Peyer's patch (tissue), 4 donors: ENCODE measurements around the gene NUP153.

ENCODE experiments used
- POLR2A ChIP-seq, 2 donors: fragments of 450-650 bp; IDR thresholded peaks; one replicate each; pipeline ENCODE4 v1.5.1; 2017; ENCODE audit warnings: antibody characterized with exemption in 2 of 2, mild to moderate bottlenecking in 2 of 2, moderate library complexity in 2 of 2
- TF ChIP-seq, protein P1 (sequence below), 6 experiments: fragments of 450-650 bp in 4 of 6; fragments of 200-600 bp in 2 of 6; sonication (generic) in 1 of 6; IDR thresholded peaks; one replicate each; pipeline ENCODE4 v1.5.1; 2017 to 2019; ENCODE audit warnings: antibody characterized with exemption in 6 of 6, mild to moderate bottlenecking in 3 of 6, moderate library complexity in 1 of 6

DNA sequence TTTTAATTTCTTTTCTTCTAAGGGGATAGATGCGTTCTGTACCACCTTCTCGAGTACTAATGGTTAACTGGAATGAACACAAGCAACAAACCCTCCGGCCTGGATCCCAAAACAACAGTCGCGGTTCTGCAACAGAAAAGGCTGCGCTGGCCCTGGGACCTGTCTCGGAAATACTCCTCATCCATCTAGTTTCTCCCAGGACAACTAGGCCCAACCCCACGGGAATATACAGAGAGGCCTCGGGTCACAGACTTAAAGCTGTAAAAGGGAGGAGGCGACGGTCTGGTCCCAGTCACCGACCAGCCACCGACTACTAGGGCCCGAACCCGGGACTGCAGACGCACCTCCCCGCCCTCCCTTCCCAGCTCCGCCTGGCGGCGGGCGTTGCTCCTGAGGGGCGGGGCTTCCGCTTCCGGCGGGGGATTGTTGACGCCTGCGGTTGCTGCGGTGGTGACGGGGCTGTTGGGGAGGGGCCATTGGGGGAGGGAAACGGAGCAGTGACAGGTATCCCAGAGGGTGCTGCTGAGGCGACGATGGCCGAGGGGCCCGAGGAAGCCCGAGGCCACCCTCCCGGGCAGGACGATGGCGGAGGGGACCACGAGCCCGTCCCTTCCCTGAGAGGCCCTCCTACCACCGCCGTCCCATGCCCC lies 106.7 kb downstream of the NUP153 start, which contains the start of gene FAM8A1:
- peak; percentile 68 to 89 for TF ChIP-seq POLR2A (IDR thresholded peaks at IDR 0.05)
- TF ChIP-seq, protein P1, sequence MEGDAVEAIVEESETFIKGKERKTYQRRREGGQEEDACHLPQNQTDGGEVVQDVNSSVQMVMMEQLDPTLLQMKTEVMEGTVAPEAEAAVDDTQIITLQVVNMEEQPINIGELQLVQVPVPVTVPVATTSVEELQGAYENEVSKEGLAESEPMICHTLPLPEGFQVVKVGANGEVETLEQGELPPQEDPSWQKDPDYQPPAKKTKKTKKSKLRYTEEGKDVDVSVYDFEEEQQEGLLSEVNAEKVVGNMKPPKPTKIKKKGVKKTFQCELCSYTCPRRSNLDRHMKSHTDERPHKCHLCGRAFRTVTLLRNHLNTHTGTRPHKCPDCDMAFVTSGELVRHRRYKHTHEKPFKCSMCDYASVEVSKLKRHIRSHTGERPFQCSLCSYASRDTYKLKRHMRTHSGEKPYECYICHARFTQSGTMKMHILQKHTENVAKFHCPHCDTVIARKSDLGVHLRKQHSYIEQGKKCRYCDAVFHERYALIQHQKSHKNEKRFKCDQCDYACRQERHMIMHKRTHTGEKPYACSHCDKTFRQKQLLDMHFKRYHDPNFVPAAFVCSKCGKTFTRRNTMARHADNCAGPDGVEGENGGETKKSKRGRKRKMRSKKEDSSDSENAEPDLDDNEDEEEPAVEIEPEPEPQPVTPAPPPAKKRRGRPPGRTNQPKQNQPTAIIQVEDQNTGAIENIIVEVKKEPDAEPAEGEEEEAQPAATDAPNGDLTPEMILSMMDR (IDR thresholded peaks at IDR 0.05) = peak; percentile 56 to 80 (median 68)
